ENCODE results near the gene LGALS7. TPM values are rescaled to one million over a fixed set of nuclear protein-coding genes. Genes with fewer than 3 reads are reported as not detected.

The LGALS7 gene
- total RNA-seq, 2 experiments from 2014 or later = not detected

GRCh38 chr19:38736413-38737280 is 36.7 kb downstream of the LGALS7 start:
- POLR2A ChIA-PET = interaction anchor here (0.8 kb wide), 1 partner anchor 106 kb away, joined by 3 read pairs; no protein-coding TSS in a partner anchor
- Mint-ChIP-seq H3K27ac (peak overlapping the region; percentile 80), H3K27me3 (no peaks in the 10 kb centered on the region)

GRCh38 chr19:38736036-38736412 is 37.3 kb downstream of the LGALS7 start:
- POLR2A ChIA-PET = interaction anchor here (0.5 kb wide), 1 partner anchor 73 kb away, joined by 3 read pairs; no protein-coding TSS in a partner anchor
- H3K4me3 Mint-ChIP-seq = peak overlapping the region; percentile 83

More at GRCh38 chr19:38736413-38737280, 36.7 kb downstream of the LGALS7 start:
- Mint-ChIP-seq H3K36me3 (peaks cover 5% of the 10 kb centered on the region), H3K4me3 (peak overlapping the region; percentile 83), H3K9me3 (no peaks in the 10 kb centered on the region), H3K4me1 (peaks cover 25% of the 10 kb centered on the region)
- DNase-seq = peak; percentile 75
- ATAC-seq (ENCODE audit: low read depth) = no peak

GRCh38 chr19:38735257-38735686 is 38.0 kb downstream of the LGALS7 start:
- peak; percentile 75 for DNase-seq
- peak; percentile 32 for ATAC-seq (ENCODE audit: low read depth)
- H3K36me3 Mint-ChIP-seq = peaks cover 8% of the 10 kb centered on the region
- H3K27me3 Mint-ChIP-seq = no peaks in the 10 kb centered on the region
- peaks cover 25% of the 10 kb centered on the region for H3K4me1 Mint-ChIP-seq
- POLR2A ChIA-PET = interaction anchor here (0.7 to 1.9 kb wide), 12 partner anchors 11 to 332 kb away, joined by 3 to 11 read pairs (median 7); partner anchors contain the start of genes ACTN4, EIF3K, FAM98C and MRPS12
- no peaks in the 10 kb centered on the region for H3K9me3 Mint-ChIP-seq
- H3K4me3 Mint-ChIP-seq = peak overlapping the region; percentile 88
- H3K27ac Mint-ChIP-seq = peak overlapping the region; percentile 90

More at GRCh38 chr19:38736036-38736412, 37.3 kb downstream of the LGALS7 start:
- peaks cover 25% of the 10 kb centered on the region for H3K4me1 Mint-ChIP-seq
- peaks cover 5% of the 10 kb centered on the region for H3K36me3 Mint-ChIP-seq
- H3K9me3 Mint-ChIP-seq = no peaks in the 10 kb centered on the region
- DNase-seq (peak; percentile 80), ATAC-seq (ENCODE audit: low read depth) (peak; percentile 39)
- H3K27me3 Mint-ChIP-seq = no peaks in the 10 kb centered on the region
- H3K27ac Mint-ChIP-seq = peak overlapping the region; percentile 80

GRCh38 chr19:38734426-38735256 is 38.7 kb downstream of the LGALS7 start:
- H3K9me3 Mint-ChIP-seq = no peaks in the 10 kb centered on the region
- peaks cover 9% of the 10 kb centered on the region for H3K36me3 Mint-ChIP-seq
- no peaks in the 10 kb centered on the region for H3K27me3 Mint-ChIP-seq
- ATAC-seq (ENCODE audit: low read depth) (peak; percentile 53), DNase-seq (peak; percentile 68)
- peak overlapping the region; percentile 90 for H3K27ac Mint-ChIP-seq
- H3K4me3 Mint-ChIP-seq = peak overlapping the region; percentile 88
- POLR2A ChIA-PET = interaction anchor here (0.7 to 1.9 kb wide), 16 partner anchors 10 to 332 kb away, joined by 3 to 11 read pairs (median 4); partner anchors contain the start of genes ACTN4, ECH1, EIF3K and FAM98C
- peaks cover 26% of the 10 kb centered on the region for H3K4me1 Mint-ChIP-seq

- H3K27ac Mint-ChIP-seq = peak overlapping the region; percentile 90
- POLR2A ChIA-PET = interaction anchor here (0.8 to 1.9 kb wide), 11 partner anchors 10 to 196 kb away, joined by 3 to 11 read pairs (median 7); partner anchors contain the start of genes ECH1, EIF3K, MRPS12 and SARS2
- H3K9me3 Mint-ChIP-seq = no peaks in the 10 kb centered on the region
- no peak for DNase-seq
- H3K4me1 Mint-ChIP-seq = peaks cover 25% of the 10 kb centered on the region
- H3K4me3 Mint-ChIP-seq = peak overlapping the region; percentile 88
- ATAC-seq (ENCODE audit: low read depth) = no peak
- no peaks in the 10 kb centered on the region for H3K27me3 Mint-ChIP-seq
- H3K36me3 Mint-ChIP-seq = peaks cover 11% of the 10 kb centered on the region
Observed at GRCh38 chr19:38734176-38734425, 39.2 kb downstream of the LGALS7 start.

GRCh38 chr19:38733493-38734175 is 39.7 kb downstream of the LGALS7 start:
- H3K4me1 Mint-ChIP-seq = peaks cover 25% of the 10 kb centered on the region
- H3K4me3 Mint-ChIP-seq = peak overlapping the region; percentile 88
- ATAC-seq (ENCODE audit: low read depth) (no peak), DNase-seq (no peak)
- H3K27me3 Mint-ChIP-seq = no peaks in the 10 kb centered on the region
- POLR2A ChIA-PET = interaction anchor here (0.7 to 1.9 kb wide), 12 partner anchors 9 to 198 kb away, joined by 3 to 11 read pairs (median 6); partner anchors contain the start of genes ECH1, EIF3K, MRPS12 and SARS2
- H3K27ac Mint-ChIP-seq = peak overlapping the region; percentile 90
- peaks cover 11% of the 10 kb centered on the region for H3K36me3 Mint-ChIP-seq
- H3K9me3 Mint-ChIP-seq = no peaks in the 10 kb centered on the region

- H3K27ac Mint-ChIP-seq = peak overlapping the region; percentile 90
- ATAC-seq (ENCODE audit: low read depth) = no peak
- peaks cover 10% of the 10 kb centered on the region for H3K36me3 Mint-ChIP-seq
- DNase-seq = no peak
- no peak overlapping the region for H3K4me3 Mint-ChIP-seq
- POLR2A ChIA-PET = interaction anchor here (0.7 to 1.2 kb wide), 4 partner anchors 116 to 198 kb away, joined by 3 to 9 read pairs (median 4); no protein-coding TSS in a partner anchor
- no peaks in the 10 kb centered on the region for H3K27me3 Mint-ChIP-seq
- H3K9me3 Mint-ChIP-seq = no peaks in the 10 kb centered on the region
- peaks cover 24% of the 10 kb centered on the region for H3K4me1 Mint-ChIP-seq
Observed at GRCh38 chr19:38733241-38733492, 40.1 kb downstream of the LGALS7 start.

- H3K9me3 Mint-ChIP-seq = no peaks in the 10 kb centered on the region
- H3K4me1 Mint-ChIP-seq = peaks cover 21% of the 10 kb centered on the region
- ATAC-seq (ENCODE audit: low read depth) (no peak), DNase-seq (no peak)
- no peak overlapping the region for H3K4me3 Mint-ChIP-seq
- peaks cover 10% of the 10 kb centered on the region for H3K36me3 Mint-ChIP-seq
- H3K27ac Mint-ChIP-seq = peak overlapping the region; percentile 43
- H3K27me3 Mint-ChIP-seq = no peaks in the 10 kb centered on the region
- POLR2A ChIA-PET = no interaction called here
Observed at GRCh38 chr19:38731654-38732301, 41.5 kb downstream of the LGALS7 start.

GRCh38 chr19:38730731-38731589 is 42.4 kb downstream of the LGALS7 start:
- no peak overlapping the region for H3K27ac Mint-ChIP-seq
- peaks cover 17% of the 10 kb centered on the region for H3K4me1 Mint-ChIP-seq

GRCh38 chr19:38730470-38730730 is 42.9 kb downstream of the LGALS7 start:
- peaks cover 10% of the 10 kb centered on the region for H3K36me3 Mint-ChIP-seq
- no peaks in the 10 kb centered on the region for H3K27me3 Mint-ChIP-seq
- DNase-seq (no peak), ATAC-seq (ENCODE audit: low read depth) (no peak)
- H3K4me1 Mint-ChIP-seq = peaks cover 17% of the 10 kb centered on the region
- no peak overlapping the region for H3K27ac Mint-ChIP-seq
- H3K9me3 Mint-ChIP-seq = no peaks in the 10 kb centered on the region
- no peak overlapping the region for H3K4me3 Mint-ChIP-seq
- POLR2A ChIA-PET = no interaction called here

More at GRCh38 chr19:38730731-38731589, 42.4 kb downstream of the LGALS7 start:
- Mint-ChIP-seq H3K36me3 (peaks cover 10% of the 10 kb centered on the region), H3K4me3 (no peak overlapping the region), H3K27me3 (no peaks in the 10 kb centered on the region), H3K9me3 (no peaks in the 10 kb centered on the region)
- ATAC-seq (ENCODE audit: low read depth) (no peak), DNase-seq (no peak)
- POLR2A ChIA-PET = no interaction called here

GRCh38 chr19:38729653-38730469 is 43.5 kb downstream of the LGALS7 start:
- H3K9me3 Mint-ChIP-seq = no peaks in the 10 kb centered on the region
- ATAC-seq (ENCODE audit: low read depth) (peak; percentile 66), DNase-seq (peak; percentile 84)
- H3K4me1 Mint-ChIP-seq = peaks cover 16% of the 10 kb centered on the region
- peaks cover 10% of the 10 kb centered on the region for H3K36me3 Mint-ChIP-seq
- H3K27me3 Mint-ChIP-seq = no peaks in the 10 kb centered on the region
- no peak overlapping the region for H3K4me3 Mint-ChIP-seq
- peak overlapping the region; percentile 11 for H3K27ac Mint-ChIP-seq
- POLR2A ChIA-PET = no interaction called here

All from activated naive CD8-positive, alpha-beta T cell treated with anti-CD3 and anti-CD28 coated beads, Interleukin-2, amount 10 ng/mL, durations not matched to agents 7 days and 5 days (primary cell).